GM12872 (cell line): ENCODE data around the gene DLGAP3.

Experiments
- TF ChIP-seq, protein P1 (sequence below): IDR thresholded peaks from 3 replicates; pipeline ENCODE4 v1.5.1; 2011; ENCODE audit warnings: low read depth, mild to moderate bottlenecking, low read length, moderate library complexity; ENCODE audit not compliant: insufficient read depth

The DLGAP3 gene

DNA sequence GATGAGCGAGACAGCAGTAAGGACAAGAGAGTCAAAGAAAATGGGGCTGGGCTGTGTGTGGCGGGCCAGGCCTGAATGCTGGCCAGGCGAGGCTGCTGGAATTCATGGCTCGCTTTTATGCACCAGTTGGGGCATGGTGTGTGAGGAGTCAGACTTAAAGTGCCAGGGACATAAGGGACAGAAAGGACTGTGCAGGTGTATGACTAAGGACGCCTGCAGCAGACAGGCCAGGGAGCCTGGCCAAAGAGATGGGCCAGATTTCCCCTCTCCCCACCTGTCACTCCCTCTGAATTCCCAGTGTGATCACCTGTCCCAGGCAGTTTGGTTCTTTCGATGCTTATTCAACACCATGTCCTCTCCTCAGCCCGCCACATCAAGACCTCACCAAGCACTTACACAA is 53.0 kb downstream of the DLGAP3 start:
- TF ChIP-seq, protein P1, sequence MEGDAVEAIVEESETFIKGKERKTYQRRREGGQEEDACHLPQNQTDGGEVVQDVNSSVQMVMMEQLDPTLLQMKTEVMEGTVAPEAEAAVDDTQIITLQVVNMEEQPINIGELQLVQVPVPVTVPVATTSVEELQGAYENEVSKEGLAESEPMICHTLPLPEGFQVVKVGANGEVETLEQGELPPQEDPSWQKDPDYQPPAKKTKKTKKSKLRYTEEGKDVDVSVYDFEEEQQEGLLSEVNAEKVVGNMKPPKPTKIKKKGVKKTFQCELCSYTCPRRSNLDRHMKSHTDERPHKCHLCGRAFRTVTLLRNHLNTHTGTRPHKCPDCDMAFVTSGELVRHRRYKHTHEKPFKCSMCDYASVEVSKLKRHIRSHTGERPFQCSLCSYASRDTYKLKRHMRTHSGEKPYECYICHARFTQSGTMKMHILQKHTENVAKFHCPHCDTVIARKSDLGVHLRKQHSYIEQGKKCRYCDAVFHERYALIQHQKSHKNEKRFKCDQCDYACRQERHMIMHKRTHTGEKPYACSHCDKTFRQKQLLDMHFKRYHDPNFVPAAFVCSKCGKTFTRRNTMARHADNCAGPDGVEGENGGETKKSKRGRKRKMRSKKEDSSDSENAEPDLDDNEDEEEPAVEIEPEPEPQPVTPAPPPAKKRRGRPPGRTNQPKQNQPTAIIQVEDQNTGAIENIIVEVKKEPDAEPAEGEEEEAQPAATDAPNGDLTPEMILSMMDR, result no peak

DNA sequence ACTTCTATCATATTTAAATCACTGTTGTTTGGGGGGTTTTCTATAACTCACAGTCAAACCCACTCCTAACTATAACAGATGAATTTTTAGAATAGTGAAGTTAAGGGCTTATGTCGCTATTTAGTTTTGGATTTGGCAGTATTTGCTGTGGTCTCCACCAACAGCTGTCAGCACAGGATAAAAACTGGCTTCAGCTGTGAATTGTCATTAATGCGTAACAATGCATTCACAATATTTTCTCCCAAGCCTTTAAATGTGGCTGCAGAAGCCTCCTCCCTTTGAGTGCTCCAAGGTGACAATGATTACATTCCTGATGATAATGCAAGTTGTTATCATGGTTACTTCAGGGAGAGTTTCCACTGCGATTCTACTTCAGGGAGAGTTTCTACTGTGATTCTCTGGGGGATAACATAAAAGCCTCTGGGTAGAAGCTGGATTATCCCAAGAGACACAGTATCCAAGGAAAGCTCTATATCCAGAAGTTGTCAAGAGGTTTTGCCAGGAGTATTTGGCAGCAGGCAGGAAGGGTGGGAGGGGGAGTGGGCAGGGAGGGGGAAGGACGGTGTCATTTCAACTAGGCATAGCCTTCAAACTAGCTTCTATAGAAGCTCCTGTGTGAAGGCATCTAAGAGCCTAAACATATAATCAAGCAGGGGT is 55.0 kb downstream of the DLGAP3 start:
- TF ChIP-seq, protein P1, result no peak

DNA sequence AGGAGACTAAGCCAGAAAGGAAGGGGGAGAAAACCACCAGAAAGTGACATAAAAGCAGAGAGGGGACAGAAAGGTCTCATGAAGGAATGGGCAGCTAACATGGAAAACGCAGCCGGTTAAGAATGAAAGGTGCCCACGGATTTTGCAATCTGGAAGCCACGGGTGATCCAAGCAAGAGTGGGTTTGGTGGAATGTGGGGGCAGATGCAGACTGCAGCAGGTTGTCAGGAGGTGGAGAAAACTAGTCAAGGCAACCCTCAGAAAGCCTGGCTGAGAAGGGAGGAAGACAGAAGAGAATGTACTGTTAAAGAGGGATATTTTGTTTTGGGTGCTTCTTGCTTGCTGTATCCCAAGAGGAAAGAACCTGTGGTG is 57.3 kb downstream of the DLGAP3 start:
- TF ChIP-seq, protein P1, result no peak

DNA sequence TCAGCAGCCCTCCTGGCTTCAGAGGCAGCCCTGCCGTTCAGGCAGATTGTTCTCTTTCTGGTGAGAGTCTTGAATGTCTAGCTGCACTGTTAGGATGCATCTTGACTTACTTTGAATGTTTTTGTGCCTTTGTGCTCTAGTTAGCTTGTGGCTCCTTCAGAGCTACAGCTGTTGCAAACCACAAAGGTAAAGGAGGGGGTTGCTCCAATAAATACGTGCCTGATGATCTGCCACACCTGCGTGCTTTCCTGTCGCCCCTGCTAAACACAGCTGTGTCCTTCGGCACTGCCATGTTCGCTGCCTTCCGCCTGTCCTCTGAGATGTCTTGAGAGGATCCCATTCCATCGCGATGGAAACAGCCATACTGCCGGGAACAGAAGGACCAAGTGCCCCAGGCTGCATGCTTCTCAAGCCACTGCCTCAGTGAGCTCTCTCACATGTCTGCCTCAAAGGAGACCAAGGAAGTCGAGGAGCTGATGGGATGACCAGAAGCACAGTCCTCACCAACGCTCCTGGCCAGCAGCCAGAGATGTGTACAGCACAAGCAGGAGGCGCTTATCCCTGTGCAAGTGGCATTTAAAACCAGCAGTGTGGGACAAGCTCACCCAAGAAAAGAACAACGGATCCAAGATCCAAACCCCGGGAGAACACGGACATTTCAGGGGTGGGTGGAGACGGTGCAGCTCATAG is 57.9 kb downstream of the DLGAP3 start:
- TF ChIP-seq, protein P1, result no peak

DNA sequence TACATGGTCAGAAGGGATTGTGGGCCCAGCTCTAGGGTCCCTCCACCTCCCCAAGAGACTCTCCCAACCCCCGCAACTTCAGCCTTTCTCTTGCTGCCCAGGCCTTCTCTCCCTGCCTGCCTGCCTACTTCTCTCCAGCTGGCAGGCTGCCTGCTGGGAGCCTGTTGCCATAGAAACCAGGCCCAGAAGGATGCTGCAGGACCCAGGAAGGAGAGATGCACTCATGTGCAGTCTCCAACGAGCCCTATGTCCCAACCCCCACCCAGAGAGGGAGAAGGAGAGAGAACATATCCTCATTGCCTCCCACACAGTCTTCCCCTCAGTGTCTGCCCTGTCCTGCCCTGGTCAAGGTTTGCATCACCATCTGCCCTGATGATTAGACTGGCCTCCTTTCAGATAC is 59.1 kb downstream of the DLGAP3 start:
- TF ChIP-seq, protein P1, result no peak

DNA sequence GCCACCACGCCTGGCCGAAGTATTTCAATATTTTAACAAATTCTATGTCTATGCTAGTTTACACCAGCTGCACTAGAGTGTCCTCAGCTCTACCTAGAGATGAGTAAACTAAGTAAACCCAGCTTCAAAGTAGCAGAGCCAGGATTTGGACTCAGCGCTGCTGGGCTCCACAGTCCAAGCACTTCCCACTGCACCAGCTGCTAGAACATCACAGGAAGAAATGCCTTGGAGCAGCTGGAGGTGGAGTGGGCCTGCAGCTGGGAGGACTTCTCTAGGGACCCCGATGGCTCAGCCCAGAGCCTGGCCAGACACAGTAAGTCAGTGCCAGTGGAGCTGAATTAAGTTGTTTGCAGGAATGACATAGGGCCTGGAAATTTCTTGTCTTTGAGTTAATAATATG is 59.7 kb downstream of the DLGAP3 start:
- TF ChIP-seq, protein P1, result no peak

DNA sequence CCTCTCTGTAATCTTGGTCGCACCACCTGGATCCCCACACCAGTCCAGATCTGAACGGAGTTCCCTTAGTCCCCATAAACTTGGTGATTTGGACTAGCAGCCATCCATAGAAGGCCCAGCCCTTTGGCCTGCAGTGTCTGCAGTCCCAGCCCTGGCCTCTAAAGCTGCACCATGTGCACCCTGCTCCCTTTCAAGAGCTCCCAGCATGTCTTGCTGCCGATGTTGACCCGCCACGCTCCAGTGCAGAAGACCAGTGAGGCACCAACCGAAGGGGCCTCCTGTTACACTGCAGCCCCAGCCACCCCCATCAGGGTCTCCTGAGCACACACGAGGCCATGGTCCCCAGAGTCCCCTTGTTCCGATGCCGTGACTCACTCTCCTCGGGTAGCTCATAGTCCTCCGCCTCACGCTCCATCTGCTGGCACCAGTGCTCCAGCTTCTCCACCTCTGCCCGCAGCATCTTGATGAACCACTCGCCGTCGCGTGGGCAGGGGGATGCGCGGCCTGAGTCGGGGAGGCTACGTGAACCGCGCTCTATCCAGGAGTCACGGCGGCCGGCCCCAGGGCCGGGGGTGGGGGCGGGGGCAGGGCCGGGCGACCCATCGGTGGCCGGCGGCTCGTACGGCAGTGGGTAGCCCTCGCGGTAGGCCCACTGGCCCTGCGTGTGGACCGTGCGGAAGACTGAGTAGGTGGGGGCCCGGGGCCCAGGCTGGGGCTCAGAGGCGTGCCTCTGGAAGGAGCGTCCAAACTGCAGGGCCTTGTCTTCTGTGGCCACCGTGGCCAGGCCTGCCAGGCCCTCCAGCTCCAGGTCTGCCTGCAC is 61.0 kb downstream of the DLGAP3 start:
- TF ChIP-seq, protein P1, result no peak
